ENCODE results near the gene DENND1A.

DENND1A gene

DNA sequence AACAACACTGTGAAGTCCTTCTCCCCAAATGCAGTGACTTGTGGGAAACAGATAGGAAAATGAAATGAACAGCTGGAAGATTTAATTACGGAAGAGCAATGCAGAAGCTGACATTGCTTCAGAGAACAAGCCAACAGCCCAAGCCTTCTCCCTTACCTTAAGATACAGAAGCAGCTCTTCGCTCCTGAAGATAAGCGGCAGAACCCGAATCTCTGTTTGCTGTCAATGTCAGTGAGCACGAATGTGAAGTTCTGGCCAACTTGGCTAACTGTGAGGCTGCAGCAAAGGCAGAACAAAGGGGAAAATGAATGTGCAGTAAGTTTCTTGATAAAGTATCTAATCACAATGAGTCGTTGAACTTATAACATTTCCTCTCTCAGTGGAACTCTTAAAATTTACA, 172.4 kb downstream of the DENND1A start:
- no peak for DNase-seq (ENCODE audit: low read depth)
- H3K4me3 ChIP-seq (ENCODE audit: low read length) = no peak overlapping the region
- TF ChIP-seq, protein P1, sequence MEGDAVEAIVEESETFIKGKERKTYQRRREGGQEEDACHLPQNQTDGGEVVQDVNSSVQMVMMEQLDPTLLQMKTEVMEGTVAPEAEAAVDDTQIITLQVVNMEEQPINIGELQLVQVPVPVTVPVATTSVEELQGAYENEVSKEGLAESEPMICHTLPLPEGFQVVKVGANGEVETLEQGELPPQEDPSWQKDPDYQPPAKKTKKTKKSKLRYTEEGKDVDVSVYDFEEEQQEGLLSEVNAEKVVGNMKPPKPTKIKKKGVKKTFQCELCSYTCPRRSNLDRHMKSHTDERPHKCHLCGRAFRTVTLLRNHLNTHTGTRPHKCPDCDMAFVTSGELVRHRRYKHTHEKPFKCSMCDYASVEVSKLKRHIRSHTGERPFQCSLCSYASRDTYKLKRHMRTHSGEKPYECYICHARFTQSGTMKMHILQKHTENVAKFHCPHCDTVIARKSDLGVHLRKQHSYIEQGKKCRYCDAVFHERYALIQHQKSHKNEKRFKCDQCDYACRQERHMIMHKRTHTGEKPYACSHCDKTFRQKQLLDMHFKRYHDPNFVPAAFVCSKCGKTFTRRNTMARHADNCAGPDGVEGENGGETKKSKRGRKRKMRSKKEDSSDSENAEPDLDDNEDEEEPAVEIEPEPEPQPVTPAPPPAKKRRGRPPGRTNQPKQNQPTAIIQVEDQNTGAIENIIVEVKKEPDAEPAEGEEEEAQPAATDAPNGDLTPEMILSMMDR (conservative IDR thresholded peaks at IDR 0.05; ENCODE audit: low read depth, low read length) = no peak

GRCh38 chr9:123756484-123757106, 173.3 kb downstream of the DENND1A start:
- TF ChIP-seq, protein P1 (conservative IDR thresholded peaks at IDR 0.05; ENCODE audit: low read depth, low read length) = no peak
- no peak for DNase-seq (ENCODE audit: low read depth)
- no peak overlapping the region for H3K4me3 ChIP-seq (ENCODE audit: low read length)

DNA sequence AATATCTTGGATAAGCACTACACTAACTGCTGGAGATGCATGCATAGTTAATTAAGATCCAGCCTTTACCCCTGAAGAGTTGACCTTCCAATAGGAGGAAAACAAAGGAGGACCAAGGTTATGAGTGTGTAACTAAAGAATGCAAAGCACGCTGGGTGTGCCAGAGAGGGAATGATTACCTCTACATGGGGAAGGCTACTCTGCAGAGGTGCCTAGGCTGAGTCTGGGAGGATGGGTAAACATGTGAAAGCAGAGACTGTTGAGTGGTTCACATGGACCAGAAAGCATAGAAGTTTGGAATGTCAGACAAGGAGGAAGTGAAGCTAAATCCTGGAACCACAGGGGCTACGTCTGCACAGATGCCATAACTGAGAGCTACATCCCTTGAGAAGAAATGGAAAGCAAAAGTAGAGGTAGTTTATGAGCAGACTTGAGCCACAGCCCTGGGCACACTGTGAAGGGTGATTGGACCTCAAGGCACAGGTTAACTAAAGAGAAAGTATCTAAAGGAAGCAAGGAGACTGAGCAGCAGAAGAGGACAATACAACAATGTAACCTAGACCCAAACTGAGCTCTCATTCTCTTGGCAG, 176.2 kb downstream of the DENND1A start:
- H3K4me3 ChIP-seq (ENCODE audit: low read length) = no peak overlapping the region
- TF ChIP-seq, protein P1 (conservative IDR thresholded peaks at IDR 0.05; ENCODE audit: low read depth, low read length) = no peak
- DNase-seq (ENCODE audit: low read depth) = no peak

- TF ChIP-seq, protein P1 (conservative IDR thresholded peaks at IDR 0.05; ENCODE audit: low read depth, low read length) = no peak
- DNase-seq (ENCODE audit: low read depth) = no peak
- no peak overlapping the region for H3K4me3 ChIP-seq (ENCODE audit: low read length)
Observed at GRCh38 chr9:123753016-123753415, 176.9 kb downstream of the DENND1A start.

DNA sequence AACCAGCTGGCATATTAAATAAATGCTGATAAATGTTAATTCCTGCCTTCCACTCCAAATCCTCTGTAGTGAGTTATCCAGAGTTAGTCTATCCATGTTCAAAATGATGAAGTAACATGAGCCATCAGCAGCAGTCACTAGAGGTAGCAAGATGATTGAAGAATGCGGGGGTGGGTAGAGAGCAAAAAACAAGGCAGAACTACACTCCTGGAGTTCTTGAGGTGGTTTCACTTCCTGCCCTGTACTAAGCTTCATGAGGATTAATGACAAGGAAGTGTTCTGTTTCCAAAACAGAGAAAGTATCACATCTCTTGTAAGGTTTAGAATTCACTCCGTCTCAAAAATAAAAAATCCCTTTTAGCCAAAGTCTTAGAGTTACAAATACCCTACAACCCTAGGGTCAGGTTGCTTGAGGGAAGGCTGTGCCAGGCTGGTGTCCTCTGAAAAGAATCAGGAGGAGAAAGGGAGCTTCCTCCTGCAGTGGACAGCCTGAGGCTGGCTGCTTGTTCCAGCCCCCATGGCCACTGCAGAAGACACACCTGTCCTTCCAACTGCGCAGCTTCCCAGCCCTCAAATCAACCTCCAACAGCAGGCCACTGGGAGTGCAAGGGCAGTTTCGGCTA, 180.2 kb downstream of the DENND1A start:
- TF ChIP-seq, protein P1 (conservative IDR thresholded peaks at IDR 0.05; ENCODE audit: low read depth, low read length) = no peak
- no peak overlapping the region for H3K4me3 ChIP-seq (ENCODE audit: low read length)
- DNase-seq (ENCODE audit: low read depth) = no peak

- no peak overlapping the region for H3K4me3 ChIP-seq (ENCODE audit: low read length)
- DNase-seq (ENCODE audit: low read depth) = no peak
- TF ChIP-seq, protein P1 (conservative IDR thresholded peaks at IDR 0.05; ENCODE audit: low read depth, low read length) = no peak
Observed at GRCh38 chr9:123746765-123747164, 183.2 kb downstream of the DENND1A start.

- no peak overlapping the region for H3K4me3 ChIP-seq (ENCODE audit: low read length)
- TF ChIP-seq, protein P1 (conservative IDR thresholded peaks at IDR 0.05; ENCODE audit: low read depth, low read length) = no peak
- no peak for DNase-seq (ENCODE audit: low read depth)
Observed at GRCh38 chr9:123745933-123746332, 184.0 kb downstream of the DENND1A start.

Data from retinal pigment epithelial cell (primary cell).